ENCODE results near the gene HIVEP3. TPM values are rescaled to one million over a fixed set of nuclear protein-coding genes. Genes with fewer than 3 reads are reported as not detected.

Gene HIVEP3
- total RNA-seq, 1 experiment from 2014 or later = 0.55 TPM

- H3K36me3 Mint-ChIP-seq = peaks cover 2% of the 10 kb centered on the region; the same call in 1 of the 2 replicates
- no peaks in the 10 kb centered on the region for H3K4me1 Mint-ChIP-seq
- ATAC-seq (no peak), DNase-seq (ENCODE audit: low spot score) (no peak)
- CTCF ChIA-PET = interaction anchor here (0.6 to 3.9 kb wide), 11 partner anchors 14 to 599 kb away, joined by 3 to 29 read pairs (median 5); no protein-coding TSS in a partner anchor
- POLR2A ChIA-PET = no interaction called here
- H3K9me3 Mint-ChIP-seq = peaks cover 4% of the 10 kb centered on the region
- no peak overlapping the region for H3K27ac Mint-ChIP-seq
- TF ChIP-seq CBFB (CRISPR knock-in tag; IDR thresholded peaks at IDR 0.05; ENCODE audit: low read depth) (no peak), STAT6 (CRISPR knock-in tag; conservative IDR thresholded peaks at IDR 0.05; ENCODE audit: low read depth) (no peak), KAT7 (CRISPR knock-in tag; IDR thresholded peaks at IDR 0.05; ENCODE audit: borderline replicate concordance) (no peak), NR1H2 (CRISPR knock-in tag; IDR thresholded peaks at IDR 0.05) (no peak), NFE2L1 (CRISPR knock-in tag; IDR thresholded peaks at IDR 0.05) (no peak), TP53 (CRISPR knock-in tag; IDR thresholded peaks at IDR 0.05) (no peak), PRDM15 (CRISPR knock-in tag; IDR thresholded peaks at IDR 0.05) (no peak), ZNF416 (CRISPR knock-in tag; IDR thresholded peaks at IDR 0.05) (no peak), TEAD1 (CRISPR knock-in tag; IDR thresholded peaks at IDR 0.05) (no peak), GRHL2 (CRISPR knock-in tag; IDR thresholded peaks at IDR 0.05; ENCODE audit: insufficient replicate concordance, severe bottlenecking) (no peak), GTF2I (CRISPR knock-in tag; conservative IDR thresholded peaks at IDR 0.05) (no peak), NFATC4 (CRISPR knock-in tag; IDR thresholded peaks at IDR 0.05) (no peak), RORB (CRISPR knock-in tag; IDR thresholded peaks at IDR 0.05) (no peak)
- TF ChIP-seq, protein P1, sequence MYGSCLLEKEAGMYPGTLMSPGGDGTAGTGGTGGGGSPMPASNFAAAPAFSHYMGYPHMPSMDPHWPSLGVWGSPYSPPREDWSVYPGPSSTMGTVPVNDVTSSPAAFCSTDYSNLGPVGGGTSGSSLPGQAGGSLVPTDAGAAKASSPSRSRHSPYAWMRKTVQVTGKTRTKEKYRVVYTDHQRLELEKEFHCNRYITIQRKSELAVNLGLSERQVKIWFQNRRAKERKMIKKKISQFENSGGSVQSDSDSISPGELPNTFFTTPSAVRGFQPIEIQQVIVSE (CRISPR knock-in tag; IDR thresholded peaks at IDR 0.05; ENCODE audit: borderline replicate concordance) = no peak
- TF ChIP-seq, protein P2, sequence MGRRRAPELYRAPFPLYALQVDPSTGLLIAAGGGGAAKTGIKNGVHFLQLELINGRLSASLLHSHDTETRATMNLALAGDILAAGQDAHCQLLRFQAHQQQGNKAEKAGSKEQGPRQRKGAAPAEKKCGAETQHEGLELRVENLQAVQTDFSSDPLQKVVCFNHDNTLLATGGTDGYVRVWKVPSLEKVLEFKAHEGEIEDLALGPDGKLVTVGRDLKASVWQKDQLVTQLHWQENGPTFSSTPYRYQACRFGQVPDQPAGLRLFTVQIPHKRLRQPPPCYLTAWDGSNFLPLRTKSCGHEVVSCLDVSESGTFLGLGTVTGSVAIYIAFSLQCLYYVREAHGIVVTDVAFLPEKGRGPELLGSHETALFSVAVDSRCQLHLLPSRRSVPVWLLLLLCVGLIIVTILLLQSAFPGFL (CRISPR knock-in tag; IDR thresholded peaks at IDR 0.05; ENCODE audit: borderline replicate concordance) = no peak
- TF ChIP-seq, protein P3, sequence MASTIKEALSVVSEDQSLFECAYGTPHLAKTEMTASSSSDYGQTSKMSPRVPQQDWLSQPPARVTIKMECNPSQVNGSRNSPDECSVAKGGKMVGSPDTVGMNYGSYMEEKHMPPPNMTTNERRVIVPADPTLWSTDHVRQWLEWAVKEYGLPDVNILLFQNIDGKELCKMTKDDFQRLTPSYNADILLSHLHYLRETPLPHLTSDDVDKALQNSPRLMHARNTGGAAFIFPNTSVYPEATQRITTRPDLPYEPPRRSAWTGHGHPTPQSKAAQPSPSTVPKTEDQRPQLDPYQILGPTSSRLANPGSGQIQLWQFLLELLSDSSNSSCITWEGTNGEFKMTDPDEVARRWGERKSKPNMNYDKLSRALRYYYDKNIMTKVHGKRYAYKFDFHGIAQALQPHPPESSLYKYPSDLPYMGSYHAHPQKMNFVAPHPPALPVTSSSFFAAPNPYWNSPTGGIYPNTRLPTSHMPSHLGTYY (CRISPR knock-in tag; IDR thresholded peaks at IDR 0.05) = no peak
- H3K4me3 Mint-ChIP-seq = no peak overlapping the region
- peaks cover 3% of the 10 kb centered on the region for H3K27me3 Mint-ChIP-seq (ENCODE audit: low read depth)
Observed at GRCh38 chr1:41574842-41575241, 343.9 kb downstream of the HIVEP3 start.

All from WTC11 (cell line).